KG1 (cell line): ENCODE results near the gene MPST.

Experiments
- DNase-seq: peaks from one replicate; lab custom pipeline; 2025; lab: John Stamatoyannopoulos, UW

The MPST gene

DNA sequence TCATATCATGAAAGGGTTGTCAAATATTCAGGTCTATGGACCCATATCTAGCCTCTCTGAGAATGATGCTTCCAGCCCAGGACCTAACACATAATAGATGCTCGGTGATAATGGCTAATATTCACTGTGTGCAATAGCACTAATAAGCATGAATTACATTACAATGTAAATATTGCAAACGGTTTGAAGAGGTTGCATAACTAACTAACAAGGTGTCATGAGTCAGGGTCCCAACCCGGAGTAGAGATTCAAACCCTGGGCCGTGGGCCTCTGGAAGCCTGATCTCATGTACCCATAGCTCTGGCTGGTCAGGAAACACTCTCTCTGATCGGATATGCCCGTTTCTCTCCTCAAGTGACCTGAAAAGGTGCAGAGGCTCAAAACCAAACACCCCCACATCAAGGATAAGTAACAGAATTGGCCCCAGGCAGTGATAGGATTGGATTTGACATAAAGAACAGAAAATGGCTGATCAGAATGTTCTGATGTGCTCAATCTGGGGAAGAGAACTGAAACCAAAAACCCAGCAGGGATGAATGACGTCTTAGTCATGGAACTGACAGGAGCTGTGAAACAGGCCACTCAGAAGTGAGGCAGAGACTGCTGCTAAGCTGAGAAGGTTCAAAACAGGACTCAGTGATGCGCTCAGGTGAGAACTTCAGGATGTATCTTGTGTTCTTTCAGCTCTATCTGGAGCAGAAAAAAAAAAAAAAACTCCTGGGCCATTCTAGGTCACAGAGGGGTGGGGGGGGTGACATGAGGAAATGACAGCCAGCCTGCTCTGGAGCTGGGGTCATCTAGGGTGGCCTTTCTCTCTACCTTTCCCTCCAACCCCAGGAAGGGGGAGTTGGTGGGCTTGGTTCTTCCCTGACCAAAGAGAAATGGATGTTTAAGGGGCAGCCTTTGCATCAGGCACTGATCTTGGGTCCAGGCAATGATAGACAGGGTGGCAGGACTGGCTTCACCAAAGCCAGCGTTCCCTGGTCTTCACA is 25.4 kb downstream of the MPST start:
- no peak for DNase-seq

DNA sequence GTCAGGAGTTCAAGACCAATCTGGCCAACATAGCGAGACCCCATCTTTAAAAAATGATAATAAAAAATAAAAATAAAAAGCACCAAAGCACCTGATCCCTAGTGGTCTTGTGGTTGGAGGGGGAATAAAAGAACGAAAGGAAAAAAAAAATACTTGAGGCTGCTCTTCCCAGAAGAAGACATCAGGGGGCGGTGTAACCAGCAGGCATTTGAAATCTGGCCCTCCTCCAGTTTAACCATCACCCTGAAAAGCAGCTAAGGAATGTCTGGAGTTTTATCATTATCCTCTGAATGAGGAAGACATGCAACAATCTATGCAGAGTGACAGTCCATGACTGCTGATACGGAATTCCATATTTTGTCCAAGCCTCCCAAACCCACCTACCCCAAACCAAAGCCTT is 26.4 kb downstream of the MPST start:
- no peak for DNase-seq

DNA sequence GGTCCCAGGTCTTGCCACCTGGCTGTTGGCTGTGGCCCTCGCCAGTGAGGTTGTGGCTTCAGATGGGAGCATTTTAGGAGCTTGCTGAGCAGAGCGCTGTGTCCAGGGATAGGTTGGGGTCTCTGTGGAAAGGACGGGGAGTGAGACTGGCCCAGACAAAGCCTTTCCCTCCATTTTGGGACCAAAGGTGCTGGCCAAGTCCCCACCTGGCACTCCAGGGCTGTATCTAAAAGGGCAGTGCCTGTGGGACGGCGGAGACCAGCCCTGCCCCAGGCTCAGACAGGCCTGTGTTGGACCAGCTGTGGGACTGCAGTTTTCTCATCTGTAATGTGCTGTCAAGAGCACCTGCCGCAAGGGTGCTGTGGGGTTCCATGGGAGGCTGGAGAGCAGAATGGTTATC is 27.0 kb downstream of the MPST start:
- no peak for DNase-seq

DNA sequence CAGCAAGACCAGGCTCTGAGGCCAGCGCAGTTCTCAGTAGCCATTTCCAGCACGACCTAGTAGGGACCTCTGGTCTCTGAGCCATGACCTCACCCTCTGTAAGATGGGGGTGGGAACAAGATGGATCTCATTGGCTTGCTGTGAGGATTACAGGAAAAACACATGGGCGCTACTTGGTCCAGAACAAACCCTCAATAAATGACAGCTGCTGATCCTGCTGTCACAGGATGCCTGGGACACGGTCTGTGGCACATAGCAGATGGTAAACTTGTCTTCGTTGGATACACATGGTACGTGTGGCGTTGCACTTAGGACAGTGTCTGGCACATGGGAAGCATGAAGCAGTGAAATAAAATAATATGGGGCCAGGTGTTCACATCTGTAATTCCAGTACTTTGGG is 27.5 kb downstream of the MPST start:
- no peak for DNase-seq

DNA sequence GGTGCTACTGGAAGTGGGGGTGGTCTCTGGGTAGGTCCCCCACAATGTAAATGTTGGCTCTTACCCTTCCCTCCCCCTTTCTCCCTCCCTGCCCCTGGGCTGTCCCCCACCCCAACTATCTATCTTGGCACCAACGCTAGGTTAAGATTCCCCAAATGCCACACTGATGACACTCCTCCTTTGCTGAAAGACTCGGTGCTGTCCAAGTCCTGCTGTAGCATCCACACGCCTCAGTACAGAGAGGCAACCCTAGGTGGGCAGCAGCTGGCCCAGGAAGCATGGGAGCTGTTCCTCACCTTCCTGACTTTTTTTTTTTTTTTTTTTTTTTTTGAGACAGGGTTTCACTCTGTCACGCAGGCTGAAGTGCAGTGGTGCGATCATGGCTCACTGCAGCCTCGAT is 28.6 kb downstream of the MPST start:
- no peak for DNase-seq

DNA sequence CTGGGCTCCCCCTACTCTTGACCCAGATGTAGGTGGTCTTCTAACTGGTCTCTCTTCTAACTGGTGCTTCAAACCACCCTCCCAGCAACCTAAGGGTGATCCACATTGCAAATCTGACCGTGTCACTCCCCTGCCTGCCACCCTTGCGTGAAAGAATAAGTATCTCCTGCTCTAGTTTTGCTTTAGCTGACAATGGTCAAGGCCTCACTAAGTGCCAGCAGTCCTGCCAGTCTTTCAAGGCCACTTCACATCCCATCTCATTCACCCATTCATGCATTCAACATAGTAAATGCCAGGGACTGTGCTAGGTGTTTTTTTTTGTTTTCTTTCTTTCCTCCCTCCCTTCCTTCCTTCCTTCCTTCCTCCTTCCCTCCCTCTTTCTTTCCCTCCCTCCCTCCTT is 29.7 kb downstream of the MPST start:
- DNase-seq, result no peak

DNA sequence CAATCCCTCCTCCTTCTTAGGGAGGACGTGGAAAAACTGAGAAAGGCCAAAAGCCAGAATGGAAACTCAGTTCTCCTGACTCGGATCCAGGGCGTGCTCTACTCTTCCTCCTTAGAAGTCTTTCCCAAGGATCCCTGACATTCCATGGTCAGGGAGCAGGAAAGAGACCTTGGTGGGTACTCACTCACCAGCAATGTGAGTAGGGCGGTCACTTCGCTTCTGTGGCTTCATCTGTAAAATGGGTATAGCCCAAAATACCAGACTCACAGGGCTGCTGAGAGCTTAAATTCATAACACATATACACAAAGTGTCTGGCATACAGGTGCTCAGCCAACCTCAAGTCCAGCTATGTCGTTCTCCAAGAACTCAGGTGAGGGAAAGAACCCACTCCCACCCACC is 31.4 kb downstream of the MPST start:
- DNase-seq, result no peak

DNA sequence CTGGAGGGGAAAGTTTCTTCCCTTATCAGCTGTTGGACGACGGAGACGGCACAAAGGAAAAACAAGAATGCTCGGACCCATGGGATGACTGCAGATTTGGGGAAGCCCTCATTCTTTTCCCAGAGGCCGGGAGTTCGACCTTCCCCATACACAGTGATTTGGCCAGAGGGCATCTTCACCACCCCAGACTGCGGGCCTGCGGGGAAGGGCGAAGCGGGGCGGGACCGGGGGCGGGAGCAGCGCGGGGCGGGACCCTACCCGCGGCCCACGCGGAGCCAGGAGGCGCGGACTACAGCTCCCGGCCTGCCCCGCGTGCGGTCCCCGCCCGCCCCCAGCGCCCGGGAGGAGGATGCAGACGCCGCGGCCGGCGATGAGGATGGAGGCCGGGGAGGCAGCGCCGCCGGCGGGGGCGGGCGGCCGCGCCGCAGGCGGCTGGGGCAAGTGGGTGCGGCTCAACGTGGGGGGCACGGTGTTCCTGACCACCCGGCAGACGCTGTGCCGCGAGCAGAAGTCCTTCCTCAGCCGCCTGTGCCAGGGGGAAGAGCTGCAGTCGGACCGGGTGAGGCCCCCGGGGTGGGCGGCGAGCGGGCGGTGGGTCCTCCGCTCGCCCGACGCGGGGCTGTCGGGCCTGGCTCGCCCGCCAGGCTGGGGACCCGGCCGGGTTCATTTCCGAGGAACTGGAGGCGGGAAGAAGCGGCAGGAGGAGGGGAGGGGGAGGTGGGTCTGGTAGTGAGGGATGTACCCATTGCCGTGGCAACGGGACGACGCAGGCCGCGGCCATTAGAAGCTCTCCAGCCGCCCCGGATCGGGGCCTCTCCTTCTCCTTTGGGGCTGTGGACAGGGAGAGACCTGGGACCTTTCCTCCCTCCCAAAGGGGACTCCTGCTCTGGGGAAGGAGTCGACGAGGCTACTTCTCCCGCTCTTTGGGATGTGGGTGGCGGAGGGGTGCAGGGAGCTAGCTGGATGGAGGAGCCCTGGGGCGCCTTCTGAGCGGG is 32.1 kb downstream of the MPST start, which contains the start of gene KCTD17:
TSS of gene KCTD17 (plus strand) at position 352 of the 995 bp plus-strand sequence. CDS start at position 371, 19 bp downstream.
- no peak for DNase-seq

DNA sequence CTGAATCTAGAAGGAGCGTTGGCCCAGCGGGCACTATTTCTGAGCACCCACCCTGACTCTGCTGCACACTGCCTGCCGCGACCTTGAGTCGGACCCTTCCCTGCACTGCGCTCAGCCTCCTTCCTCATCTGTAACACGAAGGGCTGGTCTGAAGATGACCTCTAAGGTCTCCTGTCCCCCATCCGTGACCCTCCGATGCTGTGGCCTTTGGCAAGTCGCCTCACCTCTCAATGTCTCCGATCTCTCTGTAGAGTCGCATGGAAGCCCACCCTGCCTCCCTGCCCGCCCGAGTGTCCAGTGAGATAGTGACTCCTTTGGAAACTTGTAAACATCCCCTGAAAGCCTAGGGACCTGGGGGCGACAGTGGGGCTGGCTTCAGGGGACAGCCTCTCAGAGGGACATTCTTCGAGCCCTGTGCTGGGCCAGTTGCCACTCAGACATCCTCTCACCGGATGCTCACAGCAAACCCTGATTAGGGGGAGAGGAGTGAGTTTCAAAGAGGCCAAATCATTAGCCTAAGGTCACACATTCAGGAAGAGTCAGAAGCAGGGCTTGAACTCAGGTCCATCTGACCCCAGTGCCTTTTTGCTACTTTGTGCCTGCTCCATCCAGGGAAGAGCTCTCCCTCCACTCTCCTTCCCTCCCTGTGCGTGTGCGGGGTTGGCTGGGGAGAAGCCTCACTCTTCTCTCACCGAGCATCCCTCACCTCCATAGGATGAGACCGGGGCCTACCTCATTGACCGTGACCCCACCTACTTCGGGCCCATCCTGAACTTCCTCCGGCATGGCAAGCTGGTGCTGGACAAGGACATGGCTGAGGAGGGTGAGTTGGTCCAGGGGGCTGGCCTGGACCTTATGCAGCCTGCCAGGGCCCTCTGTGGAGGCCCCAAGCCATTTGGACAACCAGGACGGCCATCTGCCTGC is 33.1 kb downstream of the MPST start:
- DNase-seq, result no peak

DNA sequence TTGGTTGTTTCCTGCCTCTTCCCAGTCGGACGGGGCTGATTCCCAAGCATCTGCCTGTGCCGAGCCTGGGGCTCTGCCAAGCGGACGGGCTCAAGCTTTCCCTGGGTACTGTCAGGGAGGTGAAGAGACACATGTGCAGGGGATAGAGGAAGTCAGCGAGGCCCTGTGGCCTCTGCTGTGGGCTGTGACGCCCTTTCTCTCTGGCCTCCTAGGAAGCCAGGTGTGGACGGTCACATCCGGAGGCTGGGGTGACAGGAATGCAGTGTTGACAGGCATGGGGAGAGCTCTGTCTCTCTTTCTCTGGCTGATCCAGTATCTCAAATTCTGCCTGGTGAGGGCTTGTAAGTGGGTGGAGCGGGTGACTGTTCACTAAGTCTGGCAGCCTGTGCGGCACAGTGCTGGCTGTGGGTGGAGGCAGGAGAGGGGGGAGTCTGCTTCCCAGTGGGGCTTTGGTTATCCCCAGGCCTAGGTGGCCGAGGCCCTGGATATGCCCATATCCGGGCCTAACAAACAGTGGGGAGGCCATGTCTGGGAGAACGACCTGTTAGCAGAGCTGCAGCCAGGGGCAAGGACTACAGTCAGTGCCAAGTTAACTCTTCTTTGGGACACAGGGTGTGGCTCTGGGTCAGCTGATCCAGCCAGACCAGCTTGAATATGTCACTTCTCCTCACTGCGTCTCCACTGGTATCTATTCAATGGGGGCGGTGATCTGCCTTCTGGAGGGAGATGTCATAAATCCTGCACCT is 33.9 kb downstream of the MPST start:
- DNase-seq, result no peak

DNA sequence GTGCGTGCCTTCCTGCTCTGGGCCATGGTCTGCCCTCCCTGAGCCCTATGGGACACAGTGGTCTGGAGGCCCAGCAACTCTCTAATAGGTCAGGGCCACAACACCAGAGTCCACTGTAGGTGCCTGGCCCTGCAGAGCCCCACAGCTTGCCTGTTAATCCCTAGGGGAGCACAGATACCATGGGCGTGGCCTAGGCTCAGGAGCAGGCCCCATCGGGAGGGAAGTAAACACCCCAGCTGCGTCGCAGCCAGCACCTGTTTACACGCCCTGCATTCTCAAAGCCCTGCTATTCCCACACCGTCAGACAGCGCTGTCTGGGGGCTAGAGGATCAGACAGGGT is 34.5 kb downstream of the MPST start:
- DNase-seq, result no peak

DNA sequence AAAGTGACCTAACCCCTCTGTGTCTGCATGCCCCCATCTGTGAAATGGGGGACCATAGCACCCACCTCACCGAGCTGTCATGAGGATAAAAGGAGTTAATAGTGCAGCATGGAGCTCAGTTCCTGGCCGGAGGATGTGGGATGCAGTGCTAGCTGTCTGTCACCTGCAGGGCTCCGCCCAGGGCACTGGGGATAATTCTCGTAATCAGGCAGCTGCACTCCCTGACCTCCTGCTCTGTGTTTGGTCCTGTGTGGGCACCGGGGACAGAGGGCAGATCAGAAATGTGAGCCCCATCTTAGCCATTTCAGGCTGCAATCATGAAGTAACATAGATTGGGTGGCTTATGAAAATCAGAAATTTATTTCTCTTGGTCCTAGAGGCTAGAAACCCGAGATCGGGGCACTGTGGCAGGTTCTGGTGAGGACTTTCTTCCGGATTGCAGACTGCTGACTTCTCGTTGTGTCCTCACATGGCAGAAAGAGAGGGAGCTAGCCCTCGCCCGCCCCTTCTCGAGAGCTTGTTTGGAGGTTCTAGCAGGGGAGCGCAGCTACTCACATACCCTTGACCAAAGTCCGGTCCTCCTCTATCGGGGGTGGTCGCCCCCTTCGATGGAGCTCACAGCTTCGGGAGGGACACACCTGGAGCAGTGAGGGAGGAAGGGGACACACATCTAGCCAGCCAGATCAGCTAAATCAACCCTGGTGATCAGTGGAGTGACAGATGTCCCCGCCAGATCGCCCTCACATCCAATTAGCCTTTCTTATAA is 35.2 kb downstream of the MPST start:
- no peak for DNase-seq

DNA sequence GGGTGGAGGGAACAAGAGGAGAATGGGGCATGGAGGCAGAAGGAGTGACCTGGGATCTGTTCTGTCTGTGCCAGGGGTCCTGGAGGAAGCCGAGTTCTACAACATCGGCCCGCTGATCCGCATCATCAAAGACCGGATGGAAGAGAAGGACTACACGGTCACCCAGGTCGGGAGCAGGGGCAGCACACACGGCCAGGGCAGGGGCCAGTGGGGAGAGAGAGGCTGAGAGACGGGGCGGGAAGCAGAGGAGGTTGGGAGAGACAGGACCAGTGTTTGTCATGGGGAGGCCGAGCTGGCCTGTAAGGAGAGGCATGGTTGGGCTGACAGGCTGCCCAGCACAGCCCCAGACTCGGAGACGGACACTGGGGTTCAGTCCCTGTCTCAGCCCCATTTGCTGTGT is 36.7 kb downstream of the MPST start:
- DNase-seq, result no peak

DNA sequence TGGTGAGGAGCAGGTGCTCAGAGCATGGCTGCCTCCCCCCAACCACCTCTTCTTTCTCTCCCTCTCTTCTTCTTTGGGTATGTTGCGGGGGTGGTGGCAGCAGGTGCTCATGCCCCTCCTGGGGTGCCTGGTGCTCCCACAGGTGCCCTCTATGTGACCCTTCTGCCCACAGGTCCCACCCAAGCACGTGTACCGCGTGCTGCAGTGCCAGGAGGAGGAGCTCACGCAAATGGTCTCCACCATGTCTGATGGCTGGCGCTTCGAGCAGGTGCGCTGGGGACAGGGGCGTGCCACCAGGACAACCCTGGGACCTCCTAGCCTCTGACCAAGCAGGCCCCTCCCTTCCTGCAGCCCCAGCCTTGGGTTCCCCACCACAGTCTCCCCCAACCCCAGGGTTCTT is 37.7 kb downstream of the MPST start:
- no peak for DNase-seq

DNA sequence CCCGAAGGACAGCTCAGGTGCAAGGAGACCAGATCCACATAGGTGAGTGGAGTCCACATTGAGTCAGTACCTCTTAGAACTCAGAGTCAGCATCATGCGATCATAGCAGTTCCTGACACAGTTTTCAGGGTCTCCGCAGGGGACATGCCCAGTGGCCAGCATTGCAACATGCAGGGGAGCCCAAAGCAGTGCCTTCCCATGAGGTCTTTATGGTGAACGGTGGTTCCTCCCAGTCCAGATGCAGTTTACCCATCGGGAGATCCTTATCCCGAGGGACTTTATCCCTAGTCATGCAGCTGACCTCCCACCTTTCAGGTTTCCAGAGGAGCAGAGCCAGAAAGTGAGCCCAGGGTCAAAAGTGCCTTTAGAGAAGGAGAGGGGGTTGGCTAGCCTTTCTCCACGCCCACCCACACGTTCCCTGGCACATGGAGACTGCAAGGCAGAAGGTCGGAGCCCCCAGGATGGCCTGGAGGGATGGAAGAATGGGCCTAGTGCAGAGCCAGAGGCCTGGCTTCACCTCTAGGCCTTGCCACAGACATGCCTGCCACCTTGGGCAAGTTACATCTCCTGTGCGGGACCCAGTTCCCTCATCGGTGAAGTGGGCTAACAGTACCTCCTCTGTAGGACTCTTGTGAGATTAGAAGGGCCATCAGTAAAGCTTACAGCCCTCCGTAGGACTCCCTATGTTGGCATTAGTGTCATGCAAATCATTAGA is 38.4 kb downstream of the MPST start:
- no peak for DNase-seq

DNA sequence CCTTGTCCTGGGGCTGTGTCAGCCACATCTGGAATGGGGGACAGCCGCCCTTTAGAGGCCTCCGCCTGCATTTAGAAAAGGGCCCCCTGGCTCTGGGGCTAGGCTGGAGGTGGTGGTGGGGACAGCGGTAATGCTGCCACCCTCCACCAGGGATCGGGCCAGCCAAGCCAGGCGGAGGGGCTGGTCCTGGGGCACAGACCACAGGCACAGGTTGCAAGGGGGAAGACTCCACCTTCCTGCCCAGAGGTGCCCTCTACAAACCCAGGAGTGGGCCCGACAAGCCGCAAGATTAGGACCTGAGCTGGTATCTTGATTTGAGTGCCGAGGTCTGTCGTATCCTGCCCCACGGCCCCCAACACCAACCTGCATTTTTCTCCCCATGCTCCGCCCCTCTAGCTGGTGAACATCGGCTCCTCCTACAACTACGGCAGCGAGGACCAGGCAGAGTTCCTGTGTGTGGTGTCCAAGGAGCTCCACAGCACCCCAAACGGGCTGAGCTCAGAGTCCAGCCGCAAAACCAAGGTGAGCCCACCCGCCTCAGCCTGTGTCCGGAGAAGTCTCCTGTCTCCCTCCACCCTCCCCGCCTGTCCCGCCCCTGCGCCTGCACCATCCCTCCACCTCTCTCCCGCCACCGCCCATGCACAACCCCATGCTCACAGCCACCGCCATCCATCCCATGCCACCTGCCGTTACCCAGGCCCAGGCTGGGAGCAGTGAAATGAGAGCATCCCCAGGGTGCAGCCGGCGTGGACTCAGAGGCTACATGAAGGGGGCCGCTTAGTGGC is 39.6 kb downstream of the MPST start:
- DNase-seq, result no peak

DNA sequence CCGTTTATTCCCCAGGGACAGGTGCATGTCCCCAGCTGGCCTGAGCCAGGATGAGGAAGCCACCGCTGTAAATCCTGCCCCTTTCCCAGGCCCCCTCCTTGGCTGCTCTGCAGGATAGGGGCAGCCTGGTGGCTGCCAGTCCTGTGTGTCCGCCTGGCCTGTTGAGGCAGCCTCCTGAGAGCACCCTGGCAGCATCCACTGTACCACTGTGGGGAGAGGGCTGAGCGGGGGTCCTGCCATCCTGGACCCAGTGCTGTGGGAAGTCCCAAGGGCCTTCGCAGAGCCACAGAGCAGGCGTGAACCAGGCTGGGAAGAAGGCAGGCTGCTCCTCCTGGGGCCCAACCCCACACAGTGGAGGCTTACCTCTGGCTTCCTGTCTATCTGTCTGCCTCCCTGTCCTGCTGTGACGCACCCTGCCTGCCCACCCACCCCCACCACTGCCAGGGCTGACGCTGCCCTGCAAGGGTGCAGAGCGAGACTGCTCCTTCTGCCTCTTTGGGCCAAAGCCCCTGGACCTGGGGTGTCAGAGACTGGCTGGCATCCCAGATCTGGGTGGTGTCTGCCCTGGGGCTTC is 40.4 kb downstream of the MPST start:
- DNase-seq, result no peak
